ENCODE measurements around the gene SFMBT1.

DNA sequence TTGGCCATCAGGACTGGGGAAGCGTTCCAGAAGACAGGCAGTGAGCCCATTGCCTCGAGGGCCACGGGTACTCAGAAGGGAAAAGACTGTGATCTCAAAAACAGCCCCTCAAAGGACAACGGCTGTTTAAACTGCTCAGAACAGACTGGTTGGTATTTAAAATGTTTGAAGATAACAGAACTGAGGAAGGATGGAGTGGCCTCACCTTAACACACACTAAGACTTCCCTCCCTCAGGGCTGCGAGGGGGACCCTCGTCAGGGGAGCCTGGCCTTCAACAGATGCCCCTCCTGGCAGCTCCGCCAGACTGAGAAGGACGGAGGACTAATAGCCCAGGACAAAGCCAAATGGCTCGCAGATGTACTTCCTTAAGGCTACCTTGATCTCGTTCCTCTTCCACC lies 151.1 kb downstream of the SFMBT1 start:
- no peak for TF ChIP-seq TCF7L2 (IDR thresholded peaks at IDR 0.05; ENCODE audit: borderline replicate concordance, low read depth, low read length)
- TF ChIP-seq, protein P1, sequence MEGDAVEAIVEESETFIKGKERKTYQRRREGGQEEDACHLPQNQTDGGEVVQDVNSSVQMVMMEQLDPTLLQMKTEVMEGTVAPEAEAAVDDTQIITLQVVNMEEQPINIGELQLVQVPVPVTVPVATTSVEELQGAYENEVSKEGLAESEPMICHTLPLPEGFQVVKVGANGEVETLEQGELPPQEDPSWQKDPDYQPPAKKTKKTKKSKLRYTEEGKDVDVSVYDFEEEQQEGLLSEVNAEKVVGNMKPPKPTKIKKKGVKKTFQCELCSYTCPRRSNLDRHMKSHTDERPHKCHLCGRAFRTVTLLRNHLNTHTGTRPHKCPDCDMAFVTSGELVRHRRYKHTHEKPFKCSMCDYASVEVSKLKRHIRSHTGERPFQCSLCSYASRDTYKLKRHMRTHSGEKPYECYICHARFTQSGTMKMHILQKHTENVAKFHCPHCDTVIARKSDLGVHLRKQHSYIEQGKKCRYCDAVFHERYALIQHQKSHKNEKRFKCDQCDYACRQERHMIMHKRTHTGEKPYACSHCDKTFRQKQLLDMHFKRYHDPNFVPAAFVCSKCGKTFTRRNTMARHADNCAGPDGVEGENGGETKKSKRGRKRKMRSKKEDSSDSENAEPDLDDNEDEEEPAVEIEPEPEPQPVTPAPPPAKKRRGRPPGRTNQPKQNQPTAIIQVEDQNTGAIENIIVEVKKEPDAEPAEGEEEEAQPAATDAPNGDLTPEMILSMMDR (tag by site-specific recombination; IDR thresholded peaks at IDR 0.05): no peak

Data from HEK293 (cell line).